Neuronal stem cell (in vitro differentiated cells): Measurements from ENCODE around the gene EWSR1.

Experiments used
- DNase-seq: peaks from one replicate; pipeline ENCODE4 v3.0.0-alpha.2; 2013; ENCODE audit warnings: low spot score
- H2AFZ ChIP-seq: one replicate; pipeline ENCODE4 v1.6.1; 2013; ENCODE audit warnings: mild to moderate bottlenecking, low read length, inconsistent platforms
- H2AK5ac ChIP-seq: 2 replicates; pipeline ENCODE4 v1.6.1; 2013; ENCODE audit warnings: low read depth, mild to moderate bottlenecking, inconsistent platforms, low read length, moderate library complexity, mixed read lengths
- H2BK120ac ChIP-seq: 2 replicates; pipeline ENCODE4 v1.6.1; 2013; ENCODE audit warnings: low read depth, mild to moderate bottlenecking, inconsistent platforms, low read length, moderate library complexity, mixed read lengths
- H2BK12ac ChIP-seq: one replicate; pipeline ENCODE4 v1.6.1; 2013; ENCODE audit warnings: low read length, inconsistent platforms
- H2BK15ac ChIP-seq: 2 replicates; pipeline ENCODE4 v1.6.1; 2013; ENCODE audit warnings: mild to moderate bottlenecking, low read length, inconsistent platforms, mixed read lengths
- H2BK5ac ChIP-seq: one replicate; pipeline ENCODE4 v1.6.1; 2013; ENCODE audit warnings: inconsistent platforms, mild to moderate bottlenecking, low read length, moderate library complexity
- H3K14ac ChIP-seq: one replicate; pipeline ENCODE4 v1.6.1; 2013; ENCODE audit warnings: low read length, inconsistent platforms
- H3K18ac ChIP-seq: 2 replicates; pipeline ENCODE4 v1.6.1; 2013; ENCODE audit warnings: low read length, inconsistent platforms
- H3K23ac ChIP-seq: 2 replicates; pipeline ENCODE4 v1.6.1; 2013; ENCODE audit warnings: low read depth, mild to moderate bottlenecking, mixed read lengths, low read length, inconsistent platforms; ENCODE audit not compliant: poor library complexity
- H3K27ac ChIP-seq: replicated peaks from 3 replicates; pipeline ENCODE4 v1.5.1; 2013; ENCODE audit warnings: low read length, inconsistent platforms
- H3K27me3 ChIP-seq, 3 experiments: 2 replicates each; pipeline ENCODE4 v1.6.1; 2013; ENCODE audit warnings: low read length in 3 of 3, mild to moderate bottlenecking in 2 of 3, inconsistent platforms in 1 of 3, low read depth in 1 of 3, mixed read lengths in 1 of 3, moderate library complexity in 1 of 3; ENCODE audit not compliant: control insufficient read depth in 3 of 3, insufficient read depth in 3 of 3
- H3K36me3 ChIP-seq, 2 donors: replicated peaks in 1 of 2; 2 replicates each; pipeline ENCODE4 v1.6.1; 2013; ENCODE audit warnings: low read length in 2 of 2; ENCODE audit not compliant: control insufficient read depth in 2 of 2, insufficient read depth in 2 of 2
- H3K4ac ChIP-seq: 2 replicates; pipeline ENCODE4 v1.6.1; 2013; ENCODE audit warnings: inconsistent platforms, mild to moderate bottlenecking, low read length, moderate library complexity
- H3K4me1 ChIP-seq, 2 donors: 1 replicate in 1 of 2; 2 replicates in 1 of 2; pipeline ENCODE4 v1.6.1; 2013; ENCODE audit warnings: low read length in 2 of 2, low read depth in 1 of 2; ENCODE audit not compliant: control insufficient read depth in 2 of 2, insufficient read depth in 1 of 2
- H3K4me2 ChIP-seq: one replicate; pipeline ENCODE4 v1.6.1; 2013; ENCODE audit warnings: mild to moderate bottlenecking, low read length, inconsistent platforms; ENCODE audit not compliant: insufficient read depth, poor library complexity, severe bottlenecking
- H3K4me3 ChIP-seq, 2 donors: 2 replicates each; pipeline ENCODE4 v1.5.1; 2013; ENCODE audit warnings: low read length in 2 of 2, mild to moderate bottlenecking in 2 of 2, inconsistent platforms in 1 of 2, moderate library complexity in 1 of 2
- H3K79me1 ChIP-seq: one replicate; pipeline ENCODE4 v1.6.1; 2013; ENCODE audit warnings: low read depth, mild to moderate bottlenecking, inconsistent platforms, low read length, moderate library complexity
- H3K9ac ChIP-seq: one replicate; pipeline ENCODE4 v1.6.1; 2013; ENCODE audit warnings: mild to moderate bottlenecking, low read depth, low read length, inconsistent platforms; ENCODE audit not compliant: poor library complexity
- H3K9me3 ChIP-seq, 2 donors: replicated peaks in 1 of 2; 2 replicates each; pipeline versions ENCODE3 to v1.6.1; 2013; ENCODE audit warnings: low read length in 2 of 2, mild to moderate bottlenecking in 2 of 2, inconsistent platforms in 1 of 2, low read depth in 1 of 2, mixed read lengths in 1 of 2, moderate library complexity in 1 of 2; ENCODE audit not compliant: control insufficient read depth in 2 of 2, insufficient read depth in 1 of 2
- H4K8ac ChIP-seq: one replicate; pipeline ENCODE4 v1.6.1; 2013; ENCODE audit warnings: low read depth, mild to moderate bottlenecking, inconsistent platforms, low read length, moderate library complexity
- H4K91ac ChIP-seq: one replicate; pipeline ENCODE4 v1.6.1; 2013; ENCODE audit warnings: low read length, low read depth, mild to moderate bottlenecking, inconsistent platforms; ENCODE audit not compliant: poor library complexity
- WGBS, 2 donors: extraction: QIAGEN DNeasy Blood & Tissue Kit; methylation state at CpG; one replicate each; pipeline ENCODE4 v1.1.7; 2013; ENCODE audit warnings: missing lambda C conversion rate in 2 of 2, mixed read lengths in 1 of 2; ENCODE audit not compliant: insufficient read length in 2 of 2, insufficient replicate concordance in 1 of 2; ENCODE audit errors: extremely low coverage in 2 of 2; 5-methylcytosine and 5-hydroxymethylcytosine counted together

Gene EWSR1

GRCh38 chr22:29325356-29325755, 57.3 kb downstream of the EWSR1 start:
- no peak overlapping the region for H3K4me2 ChIP-seq
- no peak overlapping the region for H3K23ac ChIP-seq
- no CpG with 5 or more reads among the region's 8 CpGs for WGBS, 2 donors
- H3K4ac ChIP-seq, result no peak overlapping the region
- no peaks in the 10 kb centered on the region for H3K79me1 ChIP-seq
- H4K91ac ChIP-seq, result no peak overlapping the region
- peaks cover 9 to 39% of the 10 kb centered on the region in 2 donors for H3K36me3 ChIP-seq
- H2BK15ac ChIP-seq, result no peak overlapping the region
- no peak overlapping the region for H3K18ac ChIP-seq
- H2AK5ac ChIP-seq, result no peak overlapping the region
- no peaks in the 10 kb centered on the region for H3K4me1 ChIP-seq
- H3K27ac ChIP-seq, result no peak overlapping the region
- H4K8ac ChIP-seq, result no peak overlapping the region
- no peak overlapping the region for H2BK120ac ChIP-seq
- no peak overlapping the region for H2AFZ ChIP-seq
- no peaks in the 10 kb centered on the region for H3K9me3 ChIP-seq
- no peak for DNase-seq
- no peaks in the 10 kb centered on the region for H3K27me3 ChIP-seq
- no peak overlapping the region for H2BK5ac ChIP-seq
- no peak overlapping the region for H2BK12ac ChIP-seq
- H3K14ac ChIP-seq, result no peak overlapping the region
- H3K9ac ChIP-seq, result no peak overlapping the region
- no peak overlapping the region for H3K4me3 ChIP-seq

- Histone ChIP-seq H3K23ac (no peak overlapping the region), H2AK5ac (no peak overlapping the region), H2BK15ac (no peak overlapping the region), H3K27ac (no peak overlapping the region), H2BK5ac (no peak overlapping the region), H3K9ac (no peak overlapping the region), H3K4me2 (no peak overlapping the region), H3K18ac (no peak overlapping the region), H2BK120ac (no peak overlapping the region), H2AFZ (no peak overlapping the region), H3K14ac (no peak overlapping the region), H3K4me1 (peaks cover 2 to 3% of the 10 kb centered on the region in 2 donors), H3K36me3 (peaks cover 9 to 44% of the 10 kb centered on the region in 2 donors), H4K91ac (no peak overlapping the region), H3K4ac (peak overlapping the region; percentile 56), H3K9me3 (no peaks in the 10 kb centered on the region), H3K79me1 (no peaks in the 10 kb centered on the region), H2BK12ac (no peak overlapping the region), H3K27me3 (no peaks in the 10 kb centered on the region), H4K8ac (no peak overlapping the region), H3K4me3 (no peak overlapping the region)
- no peak for DNase-seq
- WGBS, 2 donors, result no CpG with 5 or more reads among the region's 9 CpGs
Observed at GRCh38 chr22:29325785-29326315, 57.8 kb downstream of the EWSR1 start.

GRCh38 chr22:29326481-29326880, 58.4 kb downstream of the EWSR1 start:
- Histone ChIP-seq H3K36me3 (peaks cover 11 to 50% of the 10 kb centered on the region in 2 donors), H3K23ac (peak overlapping the region; percentile 37), H2BK12ac (no peak overlapping the region), H3K4me2 (no peak overlapping the region), H2AK5ac (no peak overlapping the region), H4K8ac (no peak overlapping the region), H3K18ac (no peak overlapping the region), H3K27me3 (no peaks in the 10 kb centered on the region), H3K4me3 (no peak overlapping the region), H3K79me1 (no peaks in the 10 kb centered on the region), H4K91ac (no peak overlapping the region), H2BK15ac (no peak overlapping the region), H3K4me1 (peaks cover 4 to 7% of the 10 kb centered on the region in 2 donors), H3K14ac (no peak overlapping the region), H2BK120ac (no peak overlapping the region), H3K27ac (no peak overlapping the region), H3K9ac (no peak overlapping the region), H3K4ac (no peak overlapping the region), H2AFZ (no peak overlapping the region), H2BK5ac (no peak overlapping the region), H3K9me3 (no peaks in the 10 kb centered on the region)
- no CpG with 5 or more reads among the region's 10 CpGs for WGBS, 2 donors
- no peak for DNase-seq

- no peak overlapping the region for H2BK5ac ChIP-seq
- no peak overlapping the region for H2BK120ac ChIP-seq
- H3K27ac ChIP-seq, result no peak overlapping the region
- no peak overlapping the region for H2BK15ac ChIP-seq
- H3K36me3 ChIP-seq, result peaks cover 11 to 52% of the 10 kb centered on the region in 2 donors
- H3K4me3 ChIP-seq, result no peak overlapping the region
- H4K91ac ChIP-seq, result no peak overlapping the region
- H3K9me3 ChIP-seq, result no peaks in the 10 kb centered on the region
- H3K23ac ChIP-seq, result peak overlapping the region; percentile 80
- no peak overlapping the region for H3K4ac ChIP-seq
- H3K79me1 ChIP-seq, result no peaks in the 10 kb centered on the region
- peaks cover 4 to 7% of the 10 kb centered on the region in 2 donors for H3K4me1 ChIP-seq
- no peak for DNase-seq
- no peak overlapping the region for H4K8ac ChIP-seq
- no peak overlapping the region for H3K9ac ChIP-seq
- no peaks in the 10 kb centered on the region for H3K27me3 ChIP-seq
- WGBS, 2 donors, result no CpG with 5 or more reads among the region's 15 CpGs
- H3K18ac ChIP-seq, result peak overlapping the region; percentile 28
- H3K4me2 ChIP-seq, result no peak overlapping the region
- no peak overlapping the region for H2AK5ac ChIP-seq
- no peak overlapping the region for H2AFZ ChIP-seq
- no peak overlapping the region for H2BK12ac ChIP-seq
- H3K14ac ChIP-seq, result no peak overlapping the region
Observed at GRCh38 chr22:29327089-29327764, 59.2 kb downstream of the EWSR1 start.
